Measurements from ENCODE around the gene SUMO4. TPM values are rescaled to one million over a fixed set of nuclear protein-coding genes. Genes with fewer than 3 reads are reported as not detected.

SUMO4 gene
- total RNA-seq, 4 donors from 2014 or later: 0.33 to 6.3 TPM; not detected in 2

- in situ Hi-C loops (cut with MboI; ENCODE audit: low sequenced_read_pairs in 4 of 4) (loop anchor here in 2 of 4 donors (5.0 to 10.0 kb wide), 2 partner anchors 357 to 864 kb away; no protein-coding TSS in a partner anchor), intact Hi-C loops (cut with DNase I; ENCODE audit: low total_unique reads) (loop anchor here (5.0 kb wide), 1 partner anchor 78 kb away; no protein-coding TSS in a partner anchor)
- H3K36me3 ChIP-seq: no peaks in the 10 kb centered on the region
- no peak for TF ChIP-seq POLR2A (IDR thresholded peaks at IDR 0.05)
- no peak for TF ChIP-seq CTCF (IDR thresholded peaks at IDR 0.05 in 4 of 5, conservative IDR thresholded peaks at IDR 0.05 in 1 of 5)
- DNase-seq (no peak), ATAC-seq (no peak)
- no peaks in the 10 kb centered on the region for H3K27me3 ChIP-seq
- H3K27ac ChIP-seq: no peak overlapping the region
- no peaks in the 10 kb centered on the region for H3K4me1 ChIP-seq
- no peak overlapping the region for H3K4me3 ChIP-seq
- H3K9me3 ChIP-seq: no peaks in the 10 kb centered on the region
Observed at GRCh38 chr6:149438855-149439254, 38.8 kb downstream of the SUMO4 start.

- intact Hi-C loops (cut with DNase I; ENCODE audit: low total_unique reads): loop anchor here (5.0 kb wide), 1 partner anchor 78 kb away; no protein-coding TSS in a partner anchor
- ATAC-seq (no peak), DNase-seq (no peak)
- Histone ChIP-seq H3K4me1 (no peaks in the 10 kb centered on the region), H3K4me3 (no peak overlapping the region), H3K27me3 (no peaks in the 10 kb centered on the region), H3K27ac (no peak overlapping the region), H3K36me3 (no peaks in the 10 kb centered on the region), H3K9me3 (no peaks in the 10 kb centered on the region)
- TF ChIP-seq CTCF (IDR thresholded peaks at IDR 0.05 in 4 of 5, conservative IDR thresholded peaks at IDR 0.05 in 1 of 5) (no peak), POLR2A (IDR thresholded peaks at IDR 0.05) (no peak)
- in situ Hi-C loops (cut with MboI; ENCODE audit: low sequenced_read_pairs in 4 of 4): loop anchor here in 2 of 4 donors (5.0 to 10.0 kb wide), 2 partner anchors 357 to 865 kb away; no protein-coding TSS in a partner anchor
Observed at GRCh38 chr6:149439626-149440025, 39.6 kb downstream of the SUMO4 start.

DNA sequence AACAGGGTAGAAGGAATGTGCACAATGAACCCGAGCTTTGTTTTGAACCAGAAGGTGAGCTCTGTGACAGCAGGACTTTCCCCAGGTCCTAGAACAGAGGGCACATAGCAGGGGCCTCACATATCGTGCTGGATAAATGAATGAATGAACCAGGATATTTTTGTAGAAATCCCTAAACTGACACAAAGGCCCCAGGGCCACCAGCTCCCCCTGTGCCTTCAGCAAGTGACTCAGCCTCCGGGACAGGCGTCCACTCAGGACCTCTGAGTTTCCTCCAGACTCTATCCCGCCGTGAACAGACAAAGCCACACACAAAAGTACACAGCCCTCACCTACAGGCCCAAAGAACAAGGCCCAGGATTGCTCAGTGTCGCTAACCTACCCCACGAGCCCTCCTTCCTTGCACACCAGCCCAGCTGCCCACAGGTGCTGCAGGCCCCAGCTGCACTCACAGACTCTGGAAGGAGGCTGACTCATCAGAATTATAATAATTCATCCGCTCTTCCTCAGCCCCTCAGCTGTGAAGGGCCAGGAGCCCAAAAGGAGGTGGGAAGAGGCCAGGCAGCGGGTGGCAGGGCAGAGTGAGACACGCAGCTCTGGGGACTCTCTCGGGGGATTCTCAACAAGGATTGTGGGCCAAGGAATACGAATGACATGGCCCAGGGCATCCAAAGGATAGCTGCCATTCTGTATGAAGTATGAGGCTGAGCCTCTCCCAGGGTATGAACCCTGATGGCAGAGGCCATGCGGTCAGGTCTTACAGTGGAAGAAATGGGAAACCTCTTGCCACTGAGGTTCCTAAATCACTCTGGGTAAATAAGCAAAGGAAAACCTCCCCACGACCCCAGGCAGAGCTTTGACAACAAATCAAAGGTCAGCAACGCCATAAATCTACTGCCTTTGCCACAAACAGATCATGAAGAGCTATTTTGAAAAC lies 40.9 kb downstream of the SUMO4 start:
- H3K36me3 ChIP-seq: no peaks in the 10 kb centered on the region
- ATAC-seq (no peak), DNase-seq (no peak)
- H3K27ac ChIP-seq: no peak overlapping the region
- H3K4me3 ChIP-seq: no peak overlapping the region
- no peaks in the 10 kb centered on the region for H3K27me3 ChIP-seq
- in situ Hi-C loops (cut with MboI; ENCODE audit: low sequenced_read_pairs in 4 of 4): no loop called here
- H3K9me3 ChIP-seq: no peaks in the 10 kb centered on the region
- intact Hi-C loops (cut with DNase I; ENCODE audit: low total_unique reads): no loop called here
- H3K4me1 ChIP-seq: no peaks in the 10 kb centered on the region
- TF ChIP-seq CTCF (IDR thresholded peaks at IDR 0.05 in 4 of 5, conservative IDR thresholded peaks at IDR 0.05 in 1 of 5) (no peak), POLR2A (IDR thresholded peaks at IDR 0.05) (no peak)

GRCh38 chr6:149441740-149442139 lies 41.7 kb downstream of the SUMO4 start:
- intact Hi-C loops (cut with DNase I; ENCODE audit: low total_unique reads): no loop called here
- Histone ChIP-seq H3K27ac (no peak overlapping the region), H3K4me1 (no peaks in the 10 kb centered on the region), H3K36me3 (no peaks in the 10 kb centered on the region), H3K27me3 (no peaks in the 10 kb centered on the region), H3K9me3 (no peaks in the 10 kb centered on the region), H3K4me3 (no peak overlapping the region)
- in situ Hi-C loops (cut with MboI; ENCODE audit: low sequenced_read_pairs in 4 of 4): no loop called here
- DNase-seq (no peak), ATAC-seq (no peak)
- TF ChIP-seq CTCF (IDR thresholded peaks at IDR 0.05 in 4 of 5, conservative IDR thresholded peaks at IDR 0.05 in 1 of 5) (no peak), POLR2A (IDR thresholded peaks at IDR 0.05) (no peak)

All from gastrocnemius medialis (tissue), 4 donors.